ENCODE results near the gene APOD.
A peak's percentile ranks its signal among the peaks of the same experiment; 100 is the strongest.
"Not testable (repeated sequence)": the region's sequence is repeated elsewhere in the genome, so short reads cannot be mapped to it uniquely, and the experiment has no call there.

The APOD gene

GRCh38 chr3:195620476-195620875 is 36.7 kb upstream of the APOD start:
- not testable (repeated sequence) for H3K4me3 ChIP-seq (ENCODE audit: low read length); DNase-seq (ENCODE audit: low read depth)

GRCh38 chr3:195619591-195620369 is 36.0 kb upstream of the APOD start:
- not testable (repeated sequence) for H3K4me3 ChIP-seq (ENCODE audit: low read length); DNase-seq (ENCODE audit: low read depth)

GRCh38 chr3:195617784-195618659 is 34.3 kb upstream of the APOD start:
- not testable (repeated sequence) for DNase-seq (ENCODE audit: low read depth); H3K4me3 ChIP-seq (ENCODE audit: low read length)

GRCh38 chr3:195617134-195617533 is 33.4 kb upstream of the APOD start:
- DNase-seq (ENCODE audit: low read depth); H3K4me3 ChIP-seq (ENCODE audit: low read length): not testable (repeated sequence)

GRCh38 chr3:195616681-195617080 is 32.9 kb upstream of the APOD start:
- TF ChIP-seq CTCF (conservative IDR thresholded peaks at IDR 0.05; ENCODE audit: low read length), result no peak
- no peak overlapping the region for H3K4me3 ChIP-seq (ENCODE audit: low read length)
- DNase-seq (ENCODE audit: low read depth), result no peak

- not testable (repeated sequence) for H3K4me3 ChIP-seq (ENCODE audit: low read length); DNase-seq (ENCODE audit: low read depth)
Observed at GRCh38 chr3:195615952-195616537, 32.3 kb upstream of the APOD start.

- H3K4me3 ChIP-seq (ENCODE audit: low read length); DNase-seq (ENCODE audit: low read depth): not testable (repeated sequence)
Observed at GRCh38 chr3:195614672-195615504, 31.1 kb upstream of the APOD start.

GRCh38 chr3:195613468-195614069 is 29.8 kb upstream of the APOD start:
- no peak overlapping the region for H3K4me3 ChIP-seq (ENCODE audit: low read length)
- DNase-seq (ENCODE audit: low read depth), result peak; percentile 47
- no peak for TF ChIP-seq CTCF (conservative IDR thresholded peaks at IDR 0.05; ENCODE audit: low read length)

- no peak overlapping the region for H3K4me3 ChIP-seq (ENCODE audit: low read length)
- DNase-seq (ENCODE audit: low read depth), result peak; percentile 15
- no peak for TF ChIP-seq CTCF (conservative IDR thresholded peaks at IDR 0.05; ENCODE audit: low read length)
Observed at GRCh38 chr3:195612075-195612800, 28.5 kb upstream of the APOD start.
